HFFc6 (cell line): Measurements from ENCODE around the gene S1PR2. TPM values are rescaled to one million over a fixed set of nuclear protein-coding genes. Genes with fewer than 3 reads are reported as not detected.

Experiments
- DNase-seq: peaks from one replicate; pipeline ENCODE4 v3.0.0-alpha.2; 2018
- H3K27ac Mint-ChIP-seq: 2 replicates; pipeline ENCODE4 v1.8.0; 2020; ENCODE audit warnings: mild to moderate bottlenecking, mixed read lengths
- H3K27me3 Mint-ChIP-seq: 2 replicates; pipeline ENCODE4 v1.8.0; 2021; ENCODE audit warnings: mild to moderate bottlenecking, moderate library complexity, mixed read lengths; ENCODE audit not compliant: insufficient read depth
- H3K36me3 Mint-ChIP-seq: 2 replicates; pipeline ENCODE4 v1.8.0; 2021; ENCODE audit warnings: low read depth, mixed read lengths
- H3K4me1 Mint-ChIP-seq: 2 replicates; pipeline ENCODE4 v1.8.0; 2020; ENCODE audit warnings: low read depth, mixed read lengths
- H3K4me3 Mint-ChIP-seq: 2 replicates; pipeline ENCODE4 v1.8.0; 2020; ENCODE audit warnings: mild to moderate bottlenecking, moderate library complexity, mixed read lengths
- H3K9me3 Mint-ChIP-seq: 2 replicates; pipeline ENCODE4 v1.8.0; 2020; ENCODE audit warnings: mild to moderate bottlenecking, mixed read lengths
- CTCF ChIP-seq: fragments of 200-600 bp; sonication (generic); IDR thresholded peaks from 2 replicates; pipeline ENCODE4 v1.5.0; 2021; ENCODE audit warnings: antibody characterized with exemption, mild to moderate bottlenecking
- total RNA-seq, 6 experiments: library from RNA; stranded (reverse); fragmentation: NEBNext Ultra II Directional; extraction: Animal tissue kit (Norgen Biotek cat#: 25700); gene quantifications; 2 replicates in 1 of 6; 3 replicates in 5 of 6; pipeline ENCODE4 v1.2.3, GENCODE V29; 2021

The S1PR2 gene
- total RNA-seq, 6 experiments from 2014 or later: 16.8 to 22.0 (median 20.5) TPM

DNA sequence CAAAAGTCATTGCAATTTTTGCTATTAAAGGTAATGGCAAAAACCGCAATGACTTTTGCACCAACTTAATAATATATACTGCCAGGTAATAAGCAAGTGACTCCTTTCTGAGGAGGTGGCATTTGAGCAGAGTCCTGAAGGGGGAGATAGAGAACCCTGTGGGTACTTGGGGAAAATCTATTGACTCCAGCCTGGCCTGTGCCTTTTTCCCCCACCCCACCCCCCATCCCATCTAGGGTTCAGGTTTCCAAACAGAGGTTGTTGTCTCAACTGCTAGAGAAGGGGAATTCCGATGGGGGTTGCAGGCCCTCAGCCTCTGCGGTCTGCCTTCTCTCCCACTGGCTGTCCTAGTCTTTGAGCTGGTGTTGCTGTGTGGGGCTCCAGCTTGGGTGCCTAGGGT is 11.5 kb downstream of the S1PR2 start:
- peaks cover 5% of the 10 kb centered on the region for H3K4me1 Mint-ChIP-seq
- TF ChIP-seq CTCF: peak; percentile 63; the same call in 1 of the 2 replicates
- H3K27ac Mint-ChIP-seq: no peak overlapping the region
- no peaks in the 10 kb centered on the region for H3K9me3 Mint-ChIP-seq
- H3K4me3 Mint-ChIP-seq: no peak overlapping the region
- peaks cover 1% of the 10 kb centered on the region; the same call in 1 of the 2 replicates for H3K27me3 Mint-ChIP-seq
- peaks cover 9% of the 10 kb centered on the region; the same call in 1 of the 2 replicates for H3K36me3 Mint-ChIP-seq
- DNase-seq: no peak

- TF ChIP-seq CTCF: no peak
- Mint-ChIP-seq H3K9me3 (no peaks in the 10 kb centered on the region), H3K4me3 (no peak overlapping the region), H3K36me3 (no peaks in the 10 kb centered on the region), H3K27ac (no peak overlapping the region), H3K4me1 (peaks cover 7% of the 10 kb centered on the region), H3K27me3 (peaks cover 1% of the 10 kb centered on the region; the same call in 1 of the 2 replicates)
- DNase-seq: no peak
Measured at GRCh38 chr19:10217085-10217484, 14.0 kb downstream of the S1PR2 start.

- TF ChIP-seq CTCF: no peak
- peaks cover 7% of the 10 kb centered on the region for H3K4me1 Mint-ChIP-seq
- peak overlapping the region; percentile 43; the same call in 1 of the 2 replicates for H3K27ac Mint-ChIP-seq
- H3K27me3 Mint-ChIP-seq: peaks cover 1% of the 10 kb centered on the region; the same call in 1 of the 2 replicates
- H3K4me3 Mint-ChIP-seq: no peak overlapping the region
- H3K9me3 Mint-ChIP-seq: no peaks in the 10 kb centered on the region
- peak; percentile 63 for DNase-seq
- H3K36me3 Mint-ChIP-seq: no peaks in the 10 kb centered on the region
Measured at GRCh38 chr19:10214784-10215183, 16.3 kb downstream of the S1PR2 start.

DNA sequence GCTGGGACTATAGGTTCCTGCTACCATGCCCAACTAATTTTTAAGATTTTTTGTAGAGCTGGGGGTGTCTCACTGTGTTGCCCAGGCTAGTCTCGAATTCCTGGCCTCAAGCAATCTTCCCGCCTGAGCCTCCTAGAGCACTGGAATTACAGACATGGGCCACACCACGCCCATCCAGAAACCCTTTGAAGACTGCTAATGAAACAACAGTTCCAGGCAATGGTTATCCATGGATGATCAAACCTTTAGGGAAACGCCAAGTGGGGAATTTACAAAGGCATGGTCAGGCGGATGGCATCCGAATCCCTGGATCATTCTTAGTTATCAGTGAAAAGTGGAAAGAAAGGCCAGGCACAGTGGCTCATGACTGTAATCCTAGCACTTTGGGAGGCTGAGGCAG is 19.4 kb downstream of the S1PR2 start:
- Mint-ChIP-seq H3K27me3 (no peaks in the 10 kb centered on the region), H3K4me3 (no peak overlapping the region), H3K4me1 (peaks cover 17% of the 10 kb centered on the region), H3K9me3 (no peaks in the 10 kb centered on the region), H3K27ac (no peak overlapping the region), H3K36me3 (no peaks in the 10 kb centered on the region)
- no peak for DNase-seq
- TF ChIP-seq CTCF: no peak

- DNase-seq: no peak
- Mint-ChIP-seq H3K4me1 (peaks cover 23% of the 10 kb centered on the region), H3K4me3 (no peak overlapping the region), H3K36me3 (no peaks in the 10 kb centered on the region), H3K27ac (no peak overlapping the region), H3K27me3 (no peaks in the 10 kb centered on the region), H3K9me3 (no peaks in the 10 kb centered on the region)
- TF ChIP-seq CTCF: no peak
Measured at GRCh38 chr19:10211061-10211460, 20.1 kb downstream of the S1PR2 start.

DNA sequence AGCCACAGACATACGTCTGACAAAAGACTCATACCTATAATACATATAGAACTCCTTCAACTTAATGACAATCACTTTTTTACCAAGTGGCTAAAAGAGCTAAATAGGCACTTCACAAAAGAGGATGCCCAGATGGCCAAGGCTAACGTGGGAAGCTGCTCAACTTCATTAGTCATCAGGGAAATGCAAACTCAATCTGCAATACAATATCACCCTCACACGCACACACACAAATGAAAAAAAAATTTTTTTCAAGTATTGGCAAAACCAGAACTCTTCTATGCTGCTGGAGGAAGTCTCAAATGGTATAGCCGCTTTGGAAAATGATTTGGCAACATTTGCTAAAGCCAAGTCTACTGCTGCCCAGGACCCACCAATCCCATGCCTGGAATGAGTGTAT is 21.8 kb downstream of the S1PR2 start:
- H3K4me1 Mint-ChIP-seq: peaks cover 20% of the 10 kb centered on the region
- no peaks in the 10 kb centered on the region for H3K27me3 Mint-ChIP-seq
- DNase-seq: peak; percentile 33
- TF ChIP-seq CTCF: no peak
- H3K4me3 Mint-ChIP-seq: no peak overlapping the region
- H3K27ac Mint-ChIP-seq: no peak overlapping the region
- no peaks in the 10 kb centered on the region for H3K36me3 Mint-ChIP-seq
- no peaks in the 10 kb centered on the region for H3K9me3 Mint-ChIP-seq
